Keratinocyte (primary cell): ENCODE measurements around the gene HSPA12B.

Experiments used
- CTCF ChIP-seq, 3 experiments: IDR thresholded peaks in 1 of 3; conservative IDR thresholded peaks in 1 of 3; optimal IDR thresholded peaks in 1 of 3; 2 replicates in 2 of 3; 3 replicates in 1 of 3; pipeline versions ENCODE3 to v1.5.1; 2011; ENCODE audit warnings: low read length in 3 of 3, mild to moderate bottlenecking in 3 of 3, moderate library complexity in 2 of 3, control low read depth in 1 of 3, inconsistent platforms in 1 of 3; ENCODE audit not compliant: insufficient read depth in 2 of 3; ENCODE audit errors: extremely low read depth in 1 of 3
- EZH2 ChIP-seq: IDR thresholded peaks from one replicate; pipeline ENCODE4 v1.6.1; 2012; ENCODE audit warnings: inconsistent platforms, mild to moderate bottlenecking, low read length, moderate library complexity

GRCh38 chr20:3798908-3799248 lies 66.4 kb downstream of the HSPA12B start:
- no peak for TF ChIP-seq CTCF (optimal IDR thresholded peaks at IDR 0.05 in 1 of 3, IDR thresholded peaks at IDR 0.05 in 1 of 3, conservative IDR thresholded peaks at IDR 0.05 in 1 of 3; ENCODE audit: extremely low read depth in 1 of 3, insufficient read depth in 2 of 3, low read length in 3 of 3)
- TF ChIP-seq EZH2 = no peak
